DMS53 treated with DMSO at 0.1 percent for 48 hours (cell line): ENCODE measurements around the gene ALX4.

Experiments
- DNase-seq: peaks from one replicate; lab custom pipeline; 2025; ENCODE audit not compliant: unreplicated experiment; lab: John Stamatoyannopoulos, UW

Gene ALX4

DNA sequence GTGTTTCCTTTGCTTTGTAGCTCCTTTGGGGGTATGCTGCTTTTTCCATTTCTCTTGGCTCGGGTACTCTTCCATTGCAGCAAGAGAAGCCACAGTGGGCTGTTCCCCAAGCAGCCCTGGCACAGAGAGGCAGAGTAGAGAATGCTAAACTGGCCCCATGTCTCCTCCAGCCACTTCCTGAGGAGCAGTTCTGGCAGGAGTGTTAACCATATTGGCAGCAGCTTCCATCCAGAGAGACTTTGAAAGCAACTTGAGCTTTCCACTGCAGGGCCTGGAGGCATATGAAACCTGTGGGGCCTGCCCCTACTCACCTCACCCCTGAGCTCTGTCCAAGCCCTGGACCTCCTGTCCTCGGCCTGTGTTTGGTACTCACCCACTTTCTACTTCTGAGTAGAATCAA is 61.8 kb downstream of the ALX4 start:
- no peak for DNase-seq

- no peak for DNase-seq
Observed at GRCh38 chr11:44247508-44247907, 62.4 kb downstream of the ALX4 start.

DNA sequence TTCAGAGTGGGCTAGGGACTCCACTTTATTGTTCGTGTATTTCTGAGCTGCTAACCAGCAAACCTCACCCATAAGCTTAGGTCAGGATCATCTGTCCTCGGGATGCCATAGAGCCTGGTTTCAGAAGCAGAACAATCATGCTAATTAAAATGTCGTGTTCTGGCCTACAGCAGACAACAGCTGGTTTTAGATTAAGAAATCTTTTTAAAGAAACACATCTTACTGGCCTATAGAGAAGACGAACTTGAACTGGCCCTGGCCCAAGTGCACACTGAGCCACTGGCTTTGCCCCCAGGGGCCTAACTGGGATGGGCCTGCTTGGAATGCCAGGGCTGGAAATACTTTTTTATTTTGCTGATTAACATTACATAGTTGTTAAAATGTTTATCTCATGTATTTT is 63.2 kb downstream of the ALX4 start:
- DNase-seq: no peak

DNA sequence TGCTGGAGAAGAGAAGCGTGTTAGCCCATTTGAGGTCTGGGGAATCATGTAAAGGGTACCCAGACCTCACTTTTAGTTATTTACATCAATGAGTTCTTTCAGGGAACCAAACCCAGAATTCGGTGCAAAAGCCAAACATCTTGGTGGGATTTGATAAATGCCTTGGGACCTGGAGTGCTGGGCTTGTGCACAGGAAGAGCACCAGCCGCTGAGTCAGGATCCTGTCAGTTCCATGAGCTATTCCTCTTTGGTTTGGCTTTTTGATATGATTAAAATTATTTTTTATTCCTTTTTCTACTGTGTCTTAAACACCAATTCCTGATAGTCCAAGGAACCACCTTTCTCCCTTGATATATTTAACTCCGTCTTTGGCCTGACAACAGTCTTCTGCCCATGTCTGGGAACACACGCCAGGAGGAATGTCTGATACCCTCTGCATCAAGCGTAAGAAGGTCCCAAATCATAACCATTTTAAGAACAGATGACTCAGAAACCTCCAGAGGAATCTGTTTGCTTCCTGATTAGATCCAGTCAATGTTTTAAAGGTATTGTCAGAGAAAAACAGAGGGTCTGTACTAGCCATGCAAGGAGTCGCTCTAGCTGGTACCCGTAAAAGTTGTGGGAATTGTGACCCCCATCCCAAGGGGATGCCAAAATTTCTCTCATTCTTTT is 65.2 kb downstream of the ALX4 start:
- no peak for DNase-seq

DNA sequence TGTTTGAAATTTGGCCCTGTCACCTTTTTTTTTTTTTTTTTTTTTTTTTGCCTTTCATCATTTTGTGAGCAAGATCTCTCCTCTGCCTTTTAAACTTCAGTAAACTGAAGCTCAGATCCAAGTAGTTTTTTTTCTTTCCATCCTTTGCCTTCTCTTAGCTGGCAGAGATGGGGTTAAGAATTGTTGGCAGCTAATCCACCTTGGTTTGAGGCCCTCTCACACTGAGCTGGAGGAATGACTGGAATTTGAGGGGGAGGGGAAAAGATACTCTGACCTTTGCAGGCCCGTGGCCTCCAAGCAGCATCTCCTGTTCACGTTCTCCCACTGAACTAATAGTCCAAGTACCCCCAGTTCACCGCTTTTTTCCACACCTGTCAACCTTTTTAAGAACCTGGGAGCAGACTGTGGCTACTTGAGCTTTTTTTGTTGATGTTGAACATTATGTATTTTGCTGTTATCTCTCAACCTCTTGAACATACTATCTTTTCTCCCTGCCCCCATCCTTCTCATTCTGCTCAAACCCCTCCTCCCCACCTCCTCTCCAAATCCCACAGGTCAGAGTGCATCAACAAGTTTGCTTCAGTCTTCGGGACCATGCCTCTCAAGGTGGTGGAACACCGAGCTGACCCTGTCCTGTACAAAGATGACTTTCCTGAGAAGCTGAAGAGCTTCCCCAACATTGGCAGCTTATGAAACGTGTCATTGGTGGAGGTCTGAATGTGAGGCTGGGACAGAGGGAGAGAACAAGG is 66.2 kb downstream of the ALX4 start:
- no peak for DNase-seq

DNA sequence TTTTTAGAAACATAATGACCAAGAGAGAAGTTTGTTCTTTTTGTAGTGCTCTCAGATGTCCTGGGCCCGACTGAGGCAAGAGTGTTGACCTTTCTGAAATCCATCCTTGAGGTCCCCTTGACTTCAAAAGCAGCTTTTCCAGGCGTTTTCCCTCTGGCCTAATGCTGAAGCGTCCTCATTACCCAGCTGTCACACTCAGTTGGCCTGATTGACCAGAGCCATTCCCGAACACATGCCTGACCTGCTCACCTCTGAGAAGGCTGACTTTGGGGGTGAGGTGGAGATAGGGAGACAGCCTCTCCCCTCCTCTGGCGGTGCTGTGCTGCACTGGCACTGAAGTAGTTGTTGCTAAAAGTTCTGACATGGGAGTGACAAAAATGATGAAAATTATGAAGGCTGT is 66.9 kb downstream of the ALX4 start:
- no peak for DNase-seq

- no peak for DNase-seq
Observed at GRCh38 chr11:44241851-44242250, 68.1 kb downstream of the ALX4 start.

DNA sequence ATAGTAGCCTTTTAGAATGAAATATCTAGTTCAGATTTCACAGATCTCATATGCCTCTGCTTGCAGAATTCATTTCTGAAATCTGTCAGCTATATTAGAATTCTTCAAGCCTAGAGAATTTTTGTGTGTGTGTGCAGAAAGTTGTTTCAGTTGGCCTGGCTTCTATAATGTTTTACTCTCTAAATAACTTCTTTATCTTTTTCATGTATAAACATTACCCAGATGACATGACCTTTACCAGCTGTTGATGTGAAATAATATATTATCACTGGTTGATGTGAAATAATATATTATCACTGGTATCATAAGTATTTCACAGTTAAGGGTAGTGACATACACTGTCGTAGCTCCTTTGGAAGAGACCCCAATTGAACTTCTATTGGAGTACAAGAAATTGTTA is 72.8 kb downstream of the ALX4 start:
- DNase-seq: no peak

DNA sequence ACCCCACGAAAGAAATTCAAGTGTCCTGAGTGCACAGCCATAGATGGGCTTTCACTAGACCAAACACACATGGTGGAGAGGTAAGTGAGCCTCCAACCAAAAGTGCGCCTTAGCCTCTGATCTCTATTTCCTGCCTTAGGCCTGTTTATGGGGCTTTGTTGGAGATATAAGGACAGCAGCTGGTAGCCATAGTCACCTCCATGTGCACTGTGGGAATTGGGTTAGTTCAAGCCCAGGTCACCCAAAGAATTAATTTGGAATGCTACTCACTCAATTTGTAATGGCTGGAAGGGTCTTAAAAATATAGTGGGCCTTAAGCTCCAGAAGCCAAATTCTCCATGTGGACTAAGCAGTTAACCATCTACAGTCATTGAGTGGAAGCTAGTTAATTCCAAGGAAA is 73.6 kb downstream of the ALX4 start:
- DNase-seq: no peak

DNA sequence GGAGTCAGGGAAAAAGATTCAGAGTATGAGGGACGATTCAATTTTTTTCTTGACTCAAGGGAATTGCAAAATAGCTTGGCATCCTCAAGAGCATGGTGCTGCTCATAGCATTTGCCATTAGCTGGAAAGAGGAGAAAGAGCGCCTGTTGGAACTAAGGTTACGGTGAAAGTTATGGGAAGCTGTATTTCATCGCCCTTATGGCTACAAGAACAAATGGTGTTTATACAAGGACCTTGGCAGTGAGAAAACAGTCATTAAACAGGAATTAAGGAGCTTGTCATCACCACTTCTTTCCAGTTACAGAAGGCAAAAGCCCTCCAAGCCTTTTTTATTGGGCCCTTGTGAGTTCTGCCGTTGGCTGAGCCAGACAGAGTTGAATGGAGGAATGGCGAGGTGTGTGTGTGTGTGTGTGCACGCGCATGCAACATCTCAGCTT is 74.2 kb downstream of the ALX4 start:
- no peak for DNase-seq

- DNase-seq: no peak
Observed at GRCh38 chr11:44229624-44230023, 80.3 kb downstream of the ALX4 start.

- no peak for DNase-seq
Observed at GRCh38 chr11:44229098-44229497, 80.8 kb downstream of the ALX4 start.

GRCh38 chr11:44228379-44228778 is 81.6 kb downstream of the ALX4 start:
- no peak for DNase-seq

DNA sequence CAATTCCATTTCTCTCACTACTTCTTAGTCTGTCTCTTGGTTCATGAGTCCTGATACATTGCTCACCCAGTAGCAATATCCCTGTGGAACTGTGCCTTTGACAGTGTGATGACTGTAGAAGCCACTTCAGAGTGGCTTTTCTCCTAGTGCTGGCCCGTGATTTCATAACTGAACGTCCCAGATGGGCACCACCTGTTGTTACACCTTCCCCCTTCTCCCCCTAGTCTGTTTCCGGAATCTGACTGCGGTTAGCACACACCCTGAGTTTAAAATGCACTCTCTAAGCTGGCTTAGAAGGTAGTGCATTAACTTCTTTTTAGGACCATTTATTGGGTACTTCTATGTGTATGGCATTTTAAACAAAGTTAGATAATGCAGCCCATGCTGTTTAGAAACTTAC is 83.0 kb downstream of the ALX4 start:
- no peak for DNase-seq

DNA sequence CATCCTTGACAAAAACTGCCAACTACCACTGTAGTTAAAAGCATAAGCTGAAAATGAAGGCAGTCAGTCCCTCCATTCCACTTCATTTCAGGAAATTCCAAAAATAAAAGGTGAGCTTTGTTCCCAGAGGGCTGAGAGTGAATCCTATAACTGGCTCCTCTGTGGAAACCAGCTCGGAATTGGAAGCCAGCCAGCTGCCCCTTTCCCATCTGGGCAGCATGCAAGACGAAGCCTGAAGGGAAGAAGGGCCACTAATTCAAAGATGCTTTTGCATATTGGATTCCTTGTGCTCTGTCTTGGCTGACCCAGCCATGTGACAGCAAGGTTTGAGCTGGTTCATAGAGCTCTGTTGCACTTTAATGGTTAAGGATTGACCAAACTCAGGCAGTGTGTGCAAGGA is 83.4 kb downstream of the ALX4 start:
- DNase-seq: no peak

GRCh38 chr11:44224867-44225501 is 85.0 kb downstream of the ALX4 start:
- no peak for DNase-seq

DNA sequence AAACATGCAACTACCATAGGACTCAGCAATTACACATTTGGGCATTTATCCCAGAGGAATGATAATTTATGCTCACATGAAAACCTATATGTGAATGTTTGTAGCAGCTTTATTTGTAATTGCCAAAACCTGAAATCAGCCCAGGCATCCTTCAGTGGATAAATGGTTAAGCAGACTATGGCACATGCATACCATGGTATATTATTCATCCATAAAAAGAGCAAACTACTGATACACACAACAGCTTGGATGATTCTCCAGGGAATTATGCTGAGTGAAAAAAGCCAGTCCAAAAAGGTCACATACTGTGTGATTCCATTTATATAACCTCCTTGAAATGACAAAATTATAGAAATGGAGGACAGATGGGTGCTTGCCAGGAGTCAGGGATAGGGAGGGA is 86.7 kb downstream of the ALX4 start:
- DNase-seq: no peak

GRCh38 chr11:44221992-44222391 is 87.9 kb downstream of the ALX4 start:
- no peak for DNase-seq

DNA sequence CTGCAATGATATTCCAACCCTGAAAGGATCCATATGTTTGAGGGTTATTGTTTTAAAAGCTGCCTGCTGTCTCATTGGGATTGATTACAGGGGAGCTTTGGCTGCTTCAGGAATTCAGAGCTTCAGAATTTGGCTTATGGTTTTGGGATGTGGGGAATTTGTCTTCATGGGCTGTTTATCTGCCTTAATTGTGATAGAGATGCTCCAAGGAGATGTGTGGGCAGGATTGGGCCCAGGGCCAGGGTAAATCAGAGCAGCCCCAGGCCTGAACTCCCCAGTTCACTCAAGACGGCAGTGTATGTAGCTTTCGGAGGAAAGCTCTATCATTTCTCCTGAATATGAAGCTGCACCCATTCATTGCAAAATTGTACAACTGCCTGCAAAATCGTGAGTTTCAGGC is 88.5 kb downstream of the ALX4 start:
- no peak for DNase-seq

- DNase-seq: no peak
Observed at GRCh38 chr11:44219830-44220796, 89.8 kb downstream of the ALX4 start.

GRCh38 chr11:44217432-44217831 is 92.5 kb downstream of the ALX4 start:
- no peak for DNase-seq
